GM20000 (cell line): ENCODE results near the gene OR12D3.

Experiments used
- DNase-seq: peaks from one replicate; pipeline ENCODE4 v3.0.0; 2012; ENCODE audit warnings: low spot score
- CTCF ChIP-seq: IDR thresholded peaks from 2 replicates; pipeline ENCODE4 v1.5.1; 2012; ENCODE audit warnings: mild to moderate bottlenecking, control low read depth; ENCODE audit errors: extremely low read depth, missing control alignments

The OR12D3 gene

GRCh38 chr6:29336269-29336668 lies 38.8 kb downstream of the OR12D3 start:
- DNase-seq, result no peak
- no peak for TF ChIP-seq CTCF

GRCh38 chr6:29332676-29333075 lies 42.4 kb downstream of the OR12D3 start:
- DNase-seq, result no peak

GRCh38 chr6:29325777-29326176 lies 49.3 kb downstream of the OR12D3 start:
- DNase-seq, result no peak
- TF ChIP-seq CTCF, result no peak

More at GRCh38 chr6:29332676-29333075, 42.4 kb downstream of the OR12D3 start:
- no peak for TF ChIP-seq CTCF
